Measurements from ENCODE around the gene FNDC3B.

DNA sequence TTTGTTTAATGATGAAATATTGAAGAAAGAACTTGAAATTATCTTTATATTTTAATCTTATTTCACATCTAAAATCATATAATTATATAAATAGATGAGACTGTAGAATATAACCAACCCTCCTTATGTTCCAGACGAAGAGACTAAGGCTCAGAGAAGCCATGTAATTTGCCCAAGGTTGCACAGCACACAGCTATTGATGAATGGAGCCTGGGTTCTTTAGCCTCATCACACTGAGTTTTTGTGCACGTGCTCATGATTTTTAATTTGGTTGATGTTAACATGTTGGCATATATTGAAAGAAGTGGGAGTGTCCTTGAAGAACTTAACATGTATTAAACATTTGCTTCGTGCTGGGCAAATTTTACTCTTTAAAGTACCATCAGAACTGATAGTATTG is 151.6 kb downstream of the FNDC3B start:
- TF ChIP-seq, protein P1, sequence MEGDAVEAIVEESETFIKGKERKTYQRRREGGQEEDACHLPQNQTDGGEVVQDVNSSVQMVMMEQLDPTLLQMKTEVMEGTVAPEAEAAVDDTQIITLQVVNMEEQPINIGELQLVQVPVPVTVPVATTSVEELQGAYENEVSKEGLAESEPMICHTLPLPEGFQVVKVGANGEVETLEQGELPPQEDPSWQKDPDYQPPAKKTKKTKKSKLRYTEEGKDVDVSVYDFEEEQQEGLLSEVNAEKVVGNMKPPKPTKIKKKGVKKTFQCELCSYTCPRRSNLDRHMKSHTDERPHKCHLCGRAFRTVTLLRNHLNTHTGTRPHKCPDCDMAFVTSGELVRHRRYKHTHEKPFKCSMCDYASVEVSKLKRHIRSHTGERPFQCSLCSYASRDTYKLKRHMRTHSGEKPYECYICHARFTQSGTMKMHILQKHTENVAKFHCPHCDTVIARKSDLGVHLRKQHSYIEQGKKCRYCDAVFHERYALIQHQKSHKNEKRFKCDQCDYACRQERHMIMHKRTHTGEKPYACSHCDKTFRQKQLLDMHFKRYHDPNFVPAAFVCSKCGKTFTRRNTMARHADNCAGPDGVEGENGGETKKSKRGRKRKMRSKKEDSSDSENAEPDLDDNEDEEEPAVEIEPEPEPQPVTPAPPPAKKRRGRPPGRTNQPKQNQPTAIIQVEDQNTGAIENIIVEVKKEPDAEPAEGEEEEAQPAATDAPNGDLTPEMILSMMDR (IDR thresholded peaks at IDR 0.05), result no peak
- TF ChIP-seq POLR2A (IDR thresholded peaks at IDR 0.05), result no peak

All from testis (tissue), 2 donors.